ENCODE results near the gene GNL1.
"Not testable (repeated sequence)": the region's sequence is repeated elsewhere in the genome, so short reads cannot be mapped to it uniquely, and the experiment has no call there.

GNL1 gene

DNA sequence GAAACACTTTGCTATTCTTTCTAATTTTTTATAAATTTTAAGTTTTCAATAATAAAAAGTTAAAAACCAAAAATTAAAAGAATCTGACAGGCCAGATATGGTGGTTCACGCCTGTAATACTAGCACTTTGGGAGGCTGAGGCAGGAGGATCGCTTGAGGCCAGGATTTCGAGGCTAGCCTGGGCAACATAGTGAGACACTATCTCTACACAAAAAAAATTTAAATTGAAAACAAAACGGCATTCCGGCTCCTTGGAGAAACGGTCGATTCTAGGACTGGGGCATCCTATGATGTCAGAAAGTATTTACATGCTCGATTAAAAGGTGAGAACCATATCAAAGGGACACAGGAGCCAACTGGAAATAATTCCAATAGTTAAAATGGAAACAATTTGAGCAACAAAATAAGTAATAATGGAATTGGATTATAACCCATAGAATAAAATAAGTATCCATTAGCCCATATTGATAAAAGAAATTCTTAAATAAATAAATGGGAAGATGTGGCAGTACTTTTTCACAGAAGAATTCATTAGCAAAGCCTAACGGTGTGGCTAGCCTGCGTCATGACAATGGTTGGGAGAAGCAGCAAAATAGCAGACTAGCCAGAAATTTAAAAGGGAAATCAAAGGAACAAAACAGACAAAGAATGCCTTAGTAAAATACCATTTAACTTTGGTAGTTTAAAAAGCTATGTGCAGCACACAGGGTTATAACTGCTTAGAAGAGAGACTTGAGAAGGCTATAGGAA, 45.7 kb downstream of the GNL1 start:
- in situ Hi-C loops (cut with MboI; ENCODE audit: low sequenced_read_pairs, unreplicated experiment), result no loop called here
- DNase-seq (ENCODE audit: low spot score), result no peak
- TF ChIP-seq, protein P1, sequence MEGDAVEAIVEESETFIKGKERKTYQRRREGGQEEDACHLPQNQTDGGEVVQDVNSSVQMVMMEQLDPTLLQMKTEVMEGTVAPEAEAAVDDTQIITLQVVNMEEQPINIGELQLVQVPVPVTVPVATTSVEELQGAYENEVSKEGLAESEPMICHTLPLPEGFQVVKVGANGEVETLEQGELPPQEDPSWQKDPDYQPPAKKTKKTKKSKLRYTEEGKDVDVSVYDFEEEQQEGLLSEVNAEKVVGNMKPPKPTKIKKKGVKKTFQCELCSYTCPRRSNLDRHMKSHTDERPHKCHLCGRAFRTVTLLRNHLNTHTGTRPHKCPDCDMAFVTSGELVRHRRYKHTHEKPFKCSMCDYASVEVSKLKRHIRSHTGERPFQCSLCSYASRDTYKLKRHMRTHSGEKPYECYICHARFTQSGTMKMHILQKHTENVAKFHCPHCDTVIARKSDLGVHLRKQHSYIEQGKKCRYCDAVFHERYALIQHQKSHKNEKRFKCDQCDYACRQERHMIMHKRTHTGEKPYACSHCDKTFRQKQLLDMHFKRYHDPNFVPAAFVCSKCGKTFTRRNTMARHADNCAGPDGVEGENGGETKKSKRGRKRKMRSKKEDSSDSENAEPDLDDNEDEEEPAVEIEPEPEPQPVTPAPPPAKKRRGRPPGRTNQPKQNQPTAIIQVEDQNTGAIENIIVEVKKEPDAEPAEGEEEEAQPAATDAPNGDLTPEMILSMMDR (IDR thresholded peaks at IDR 0.05; ENCODE audit: borderline replicate concordance, control extremely low read depth, extremely low read depth, insufficient read depth, missing control alignments), result no peak

DNA sequence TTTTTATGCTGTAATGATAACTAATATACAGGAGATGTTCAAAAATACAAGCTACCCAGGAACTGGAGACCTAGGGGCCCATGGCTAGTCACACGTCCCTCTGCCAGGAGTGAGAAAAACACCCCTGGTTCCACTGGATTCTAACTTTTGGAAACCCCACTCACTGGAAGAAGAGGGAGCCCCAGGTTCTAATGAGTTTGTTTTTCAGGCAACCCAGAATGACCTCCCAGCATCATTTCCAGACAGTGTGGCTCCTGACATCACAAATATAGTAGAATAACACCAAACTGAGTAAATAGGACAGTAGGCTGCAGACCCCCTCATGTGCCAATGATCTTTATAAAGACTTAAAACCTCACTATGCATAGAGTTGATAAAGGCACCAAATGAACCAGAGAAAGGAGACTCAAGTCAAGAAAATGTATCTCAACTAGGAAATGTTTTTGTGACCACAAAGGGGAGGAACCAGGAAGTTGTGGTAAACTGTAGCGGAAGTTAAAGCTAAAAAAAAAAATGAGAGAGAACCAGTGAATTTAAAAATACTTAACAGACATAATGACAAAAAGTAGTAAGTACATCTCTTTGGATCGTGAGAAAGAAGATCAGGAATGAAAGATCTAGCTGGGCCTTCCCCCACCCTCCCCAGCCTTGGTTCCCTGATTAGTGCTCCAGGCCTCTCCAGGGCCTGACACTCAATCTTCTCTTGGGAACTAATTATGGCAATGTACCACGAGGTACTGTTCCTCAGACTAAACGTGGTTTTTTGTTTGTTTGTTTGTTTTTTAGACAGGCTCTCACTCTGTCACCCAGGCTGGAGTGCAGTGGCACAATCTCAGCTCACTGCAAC, 47.2 kb downstream of the GNL1 start:
- TF ChIP-seq, protein P1 (IDR thresholded peaks at IDR 0.05; ENCODE audit: borderline replicate concordance, control extremely low read depth, extremely low read depth, insufficient read depth, missing control alignments), result no peak
- peak; percentile 54 for DNase-seq (ENCODE audit: low spot score)
- in situ Hi-C loops (cut with MboI; ENCODE audit: low sequenced_read_pairs, unreplicated experiment), result no loop called here

DNA sequence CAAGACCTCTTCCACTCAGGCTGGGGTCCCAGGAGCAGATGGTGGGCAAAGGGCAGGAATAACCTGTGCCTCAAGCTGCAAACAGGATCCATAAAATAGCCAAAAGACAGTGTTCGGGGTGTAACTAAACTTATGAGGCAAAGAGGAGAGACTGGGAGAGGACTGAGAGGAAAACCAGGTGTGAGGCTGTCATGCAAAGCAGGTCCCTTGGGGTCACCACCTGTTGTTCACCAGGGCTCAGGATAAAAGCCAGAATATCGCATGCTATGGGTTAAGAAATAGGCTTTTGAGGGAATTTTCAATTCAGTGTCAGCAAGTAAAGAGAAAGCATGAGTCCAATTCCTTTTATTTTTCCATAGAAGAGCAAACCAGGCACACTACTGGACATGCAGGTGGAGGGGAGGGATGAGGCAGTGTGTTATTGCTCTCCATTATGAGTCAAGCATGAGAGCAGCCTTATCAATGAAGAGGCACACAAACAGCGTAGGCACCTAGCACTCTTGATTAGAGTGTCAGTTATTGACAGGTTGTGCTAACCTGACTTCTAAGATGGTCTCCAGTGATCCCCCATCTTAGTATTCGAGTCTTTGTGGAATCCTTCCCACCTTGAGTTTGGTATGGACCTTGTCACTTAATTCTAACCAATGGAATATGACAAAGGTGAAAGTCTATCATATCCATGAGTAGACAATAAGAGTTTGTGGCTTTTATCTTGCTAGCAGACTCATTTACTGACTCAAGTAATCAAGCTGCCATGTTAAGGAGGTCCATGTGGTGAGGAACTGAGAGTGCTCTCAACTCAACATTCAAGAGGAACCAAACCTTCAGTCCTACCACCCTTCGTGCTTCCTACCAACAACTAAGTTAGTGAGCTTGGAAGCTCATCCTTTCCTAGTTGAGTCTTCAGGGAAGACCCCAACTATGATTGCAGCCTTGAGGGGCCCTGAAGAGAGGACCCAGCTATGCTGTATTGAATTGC, 48.2 kb downstream of the GNL1 start:
- in situ Hi-C loops (cut with MboI; ENCODE audit: low sequenced_read_pairs, unreplicated experiment), result no loop called here
- peak; percentile 29 for DNase-seq (ENCODE audit: low spot score)
- TF ChIP-seq, protein P1 (IDR thresholded peaks at IDR 0.05; ENCODE audit: borderline replicate concordance, control extremely low read depth, extremely low read depth, insufficient read depth, missing control alignments), result no peak

DNA sequence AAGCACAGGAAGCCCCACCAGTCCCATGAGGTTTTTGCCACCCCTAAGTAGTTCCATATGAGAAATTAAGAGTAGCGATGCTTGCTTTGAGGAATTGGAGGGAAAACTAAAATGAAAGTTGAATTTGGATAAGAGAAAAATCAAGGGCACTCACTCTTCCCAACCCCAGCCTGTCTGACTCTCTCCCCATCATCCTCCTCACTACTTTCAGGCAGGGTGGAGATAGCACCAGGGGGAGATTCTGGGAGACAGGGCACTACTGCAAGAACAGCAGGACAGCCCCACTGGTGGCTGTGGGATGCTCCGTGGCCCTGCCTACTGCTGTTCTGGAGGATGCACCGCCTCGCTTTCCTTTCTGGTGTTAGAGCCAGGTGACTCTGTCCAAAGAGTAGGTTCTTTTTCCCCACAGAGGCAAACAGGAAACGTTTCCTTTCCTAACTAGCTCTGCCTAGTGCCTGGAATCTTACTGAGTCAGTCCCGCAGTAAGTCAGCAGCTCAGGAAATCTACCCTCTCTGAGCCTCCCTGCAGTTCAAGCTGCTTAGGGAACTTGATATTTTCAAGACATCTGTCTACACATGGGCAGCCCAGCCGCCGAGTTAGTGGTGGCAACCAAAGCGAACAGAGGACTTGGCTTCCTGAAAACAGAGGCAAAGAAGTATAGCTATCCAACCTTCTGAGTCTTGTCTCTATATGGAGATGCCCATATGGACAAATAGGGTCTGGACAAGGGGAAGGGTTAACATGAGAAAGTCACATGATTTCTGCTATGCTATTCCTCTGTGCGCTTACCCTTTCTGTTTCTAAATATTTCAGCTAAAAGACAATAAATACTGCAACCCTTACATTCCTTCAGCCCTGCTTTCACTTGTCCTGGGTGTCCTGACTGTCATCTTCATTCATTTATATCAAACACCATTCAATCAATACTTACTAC, 55.6 kb downstream of the GNL1 start:
- DNase-seq (ENCODE audit: low spot score), result peak; percentile 33
- in situ Hi-C loops (cut with MboI; ENCODE audit: low sequenced_read_pairs, unreplicated experiment), result no loop called here
- TF ChIP-seq, protein P1 (IDR thresholded peaks at IDR 0.05; ENCODE audit: borderline replicate concordance, control extremely low read depth, extremely low read depth, insufficient read depth, missing control alignments), result no peak

DNA sequence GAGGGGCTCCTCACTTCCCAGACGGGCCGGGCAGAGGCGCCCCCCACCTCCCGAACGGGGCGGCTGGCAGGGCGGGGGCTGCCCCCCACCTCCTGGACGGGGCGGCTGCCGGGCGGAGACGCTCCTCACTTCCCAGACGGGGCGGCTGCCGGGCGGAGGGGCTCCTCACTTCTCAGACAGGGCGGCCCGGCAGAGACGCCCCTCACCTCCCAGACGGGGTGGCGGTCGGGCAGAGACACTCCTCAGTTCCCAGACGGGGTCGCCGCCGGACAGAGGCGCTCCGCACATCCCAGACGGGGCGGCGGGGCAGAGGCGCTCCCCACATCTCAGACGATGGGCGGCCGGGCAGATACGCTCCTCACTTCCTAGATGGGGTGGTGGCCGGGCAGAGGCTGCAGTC, 57.6 kb downstream of the GNL1 start:
- in situ Hi-C loops (cut with MboI; ENCODE audit: low sequenced_read_pairs, unreplicated experiment); DNase-seq (ENCODE audit: low spot score): not testable (repeated sequence)

DNA sequence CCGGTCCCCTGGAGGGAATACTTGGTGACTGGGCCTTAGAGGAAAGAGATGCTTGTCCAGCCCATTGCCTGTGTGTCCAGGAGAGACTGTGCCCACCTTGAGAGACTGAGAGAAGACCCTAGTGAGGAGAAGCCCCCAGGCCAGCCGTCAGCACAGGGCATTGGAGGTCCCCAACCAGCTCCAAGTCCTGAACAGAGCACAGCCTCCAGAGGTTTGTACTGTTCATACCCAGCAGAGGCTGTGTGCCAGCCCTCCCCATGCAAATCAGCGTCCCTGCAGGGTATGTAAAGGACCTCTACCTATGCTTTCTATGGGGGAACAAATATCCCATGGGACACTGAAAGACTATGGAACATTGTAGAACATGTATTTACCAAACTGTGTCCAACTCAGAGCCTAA, 58.6 kb downstream of the GNL1 start:
- TF ChIP-seq, protein P1 (IDR thresholded peaks at IDR 0.05; ENCODE audit: borderline replicate concordance, control extremely low read depth, extremely low read depth, insufficient read depth, missing control alignments), result no peak
- in situ Hi-C loops (cut with MboI; ENCODE audit: low sequenced_read_pairs, unreplicated experiment), result no loop called here
- no peak for DNase-seq (ENCODE audit: low spot score)

DNA sequence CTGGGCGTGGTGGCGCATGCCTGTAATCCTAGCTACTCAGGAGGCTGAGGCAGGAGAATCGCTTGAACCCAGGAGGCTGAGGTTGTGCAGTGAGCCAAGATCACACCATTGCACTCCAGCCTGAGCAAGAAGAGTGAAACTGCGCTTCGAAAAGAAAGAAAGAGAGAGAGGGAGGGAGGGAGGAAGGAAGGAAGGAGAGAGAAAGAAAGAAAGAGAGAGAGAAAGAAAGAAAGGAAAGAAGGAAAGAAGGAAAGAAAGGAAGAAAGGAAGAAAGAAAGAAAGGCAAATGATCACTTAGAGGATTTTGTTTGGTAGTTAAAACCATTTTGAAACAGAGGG, 59.1 kb downstream of the GNL1 start:
- DNase-seq (ENCODE audit: low spot score); in situ Hi-C loops (cut with MboI; ENCODE audit: low sequenced_read_pairs, unreplicated experiment): not testable (repeated sequence)

Data from GM13976 (cell line).